Neural progenitor cell (in vitro differentiated cells): ENCODE data around the gene TOGARAM2. TPM values are rescaled to one million over a fixed set of nuclear protein-coding genes. Genes with fewer than 3 reads are reported as not detected.

Experiments
- DNase-seq: peaks from one replicate; pipeline ENCODE4 v3.0.0-alpha.2; 2016; ENCODE audit warnings: low spot score
- H2AFZ ChIP-seq: fragments of 200-600 bp; sonication (generic); replicated peaks from 2 replicates; pipeline ENCODE4 v1.6.1; 2016; ENCODE audit warnings: antibody characterized with exemption
- H3F3A ChIP-seq: fragments of 200-600 bp; sonication (generic); 2 replicates; pipeline ENCODE4 v1.6.1; 2016; ENCODE audit warnings: antibody characterized with exemption, low read depth
- H3K27ac ChIP-seq: fragments of 200-600 bp; sonication (generic); 2 replicates; pipeline ENCODE4 v1.5.1; 2016; ENCODE audit warnings: mild to moderate bottlenecking
- H3K27me3 ChIP-seq: fragments of 200-600 bp; sonication (generic); 2 replicates; pipeline ENCODE4 v1.6.1; 2016; ENCODE audit warnings: mild to moderate bottlenecking, moderate library complexity
- H3K36me3 ChIP-seq: fragments of 200-600 bp; sonication (generic); 2 replicates; pipeline ENCODE4 v1.5.1; 2016
- H3K4me1 ChIP-seq: fragments of 200-600 bp; sonication (generic); 2 replicates; pipeline ENCODE4 v1.6.1; 2016; ENCODE audit warnings: mixed run types
- H3K4me2 ChIP-seq: fragments of 200-600 bp; sonication (generic); 2 replicates; pipeline ENCODE4 v1.6.1; 2016
- H3K4me3 ChIP-seq: fragments of 200-600 bp; sonication (generic); 2 replicates; pipeline ENCODE4 v1.5.1; 2016
- H3K79me2 ChIP-seq: fragments of 200-600 bp; sonication (generic); 2 replicates; pipeline ENCODE4 v1.6.1; 2016; ENCODE audit warnings: low read depth
- H3K9ac ChIP-seq: fragments of 200-600 bp; sonication (generic); 2 replicates; pipeline ENCODE4 v1.6.1; 2016
- H3K9me3 ChIP-seq: fragments of 200-600 bp; sonication (generic); 2 replicates; pipeline ENCODE4 v1.5.1; 2016; ENCODE audit warnings: low read depth
- H4K20me1 ChIP-seq: fragments of 200-600 bp; sonication (generic); 2 replicates; pipeline ENCODE4 v1.6.1; 2016; ENCODE audit warnings: low read depth
- H3K27ac Mint-ChIP-seq: 3 replicates; pipeline ENCODE4 v1.8.0; 2021; ENCODE audit warnings: mixed read lengths
- H3K27me3 Mint-ChIP-seq: 2 replicates; pipeline ENCODE4 v1.8.0; 2022; ENCODE audit warnings: low read depth, mild to moderate bottlenecking, inconsistent platforms, moderate library complexity, mixed read lengths; ENCODE audit not compliant: insufficient read depth
- H3K36me3 Mint-ChIP-seq: 3 replicates; pipeline ENCODE4 v1.8.0; 2021; ENCODE audit warnings: mixed read lengths
- H3K4me1 Mint-ChIP-seq: 3 replicates; pipeline ENCODE4 v1.8.0; 2021; ENCODE audit warnings: mixed read lengths
- H3K4me3 Mint-ChIP-seq: 3 replicates; pipeline ENCODE4 v1.8.0; 2021; ENCODE audit warnings: mild to moderate bottlenecking, moderate library complexity, mixed read lengths
- H3K9me3 Mint-ChIP-seq: 3 replicates; pipeline ENCODE4 v1.8.0; 2020; ENCODE audit warnings: mixed read lengths
- CTCF ChIP-seq: fragments of 200-600 bp; sonication (generic); IDR thresholded peaks from 2 replicates; pipeline ENCODE4 v1.5.1; 2017; ENCODE audit warnings: antibody characterized with exemption, mild to moderate bottlenecking
- EZH2 ChIP-seq: fragments of 200-600 bp; sonication (generic); IDR thresholded peaks from 2 replicates; pipeline ENCODE4 v1.6.1; 2017; ENCODE audit warnings: antibody characterized with exemption, mild to moderate bottlenecking, moderate library complexity
- EZH2phosphoT487 ChIP-seq: fragments of 200-600 bp; sonication (generic); IDR thresholded peaks from 2 replicates; pipeline ENCODE4 v1.6.1; 2017; ENCODE audit warnings: antibody characterized with exemption
- total RNA-seq: library from RNA; depleted of rRNA; stranded (reverse); fragments of >200 nt; gene quantifications from 2 replicates; pipeline ENCODE4 v1.2.3, GENCODE V29; 2015; ENCODE audit warnings: low replicate concordance

The TOGARAM2 gene
- total RNA-seq, 1 donor from 2014 or later, result 0.04 TPM

- no peak overlapping the region for H3K4me2 ChIP-seq
- no peaks in the 10 kb centered on the region for H3K36me3 Mint-ChIP-seq
- H3K27me3 Mint-ChIP-seq, result peaks cover 8% of the 10 kb centered on the region
- H3K4me3 Mint-ChIP-seq, result no peak overlapping the region
- H3K27ac Mint-ChIP-seq, result peak overlapping the region; percentile 90
- H3K9me3 ChIP-seq, result no peaks in the 10 kb centered on the region
- no peak overlapping the region for H3K27ac ChIP-seq
- peaks cover 28% of the 10 kb centered on the region for H3K4me1 ChIP-seq
- no peaks in the 10 kb centered on the region for H3K27me3 ChIP-seq
- H3K4me1 Mint-ChIP-seq, result peaks cover 53% of the 10 kb centered on the region
- no peak overlapping the region for H2AFZ ChIP-seq
- TF ChIP-seq CTCF, result no peak
- H3K36me3 ChIP-seq, result no peaks in the 10 kb centered on the region
- no peaks in the 10 kb centered on the region for H3K79me2 ChIP-seq
- no peak overlapping the region for H3K4me3 ChIP-seq
- H4K20me1 ChIP-seq, result no peaks in the 10 kb centered on the region
- no peaks in the 10 kb centered on the region for H3K9me3 Mint-ChIP-seq
- H3F3A ChIP-seq, result no peaks in the 10 kb centered on the region
- H3K9ac ChIP-seq, result no peak overlapping the region
- DNase-seq, result no peak
These were observed 90.2 kb downstream of the TOGARAM2 start for GRCh38 chr2:29071032-29071975.

- Histone ChIP-seq H3F3A (no peaks in the 10 kb centered on the region), H3K27ac (no peak overlapping the region), H3K79me2 (no peaks in the 10 kb centered on the region), H4K20me1 (no peaks in the 10 kb centered on the region), H3K27me3 (no peaks in the 10 kb centered on the region), H3K9ac (no peak overlapping the region), H2AFZ (no peak overlapping the region), H3K4me1 (peaks cover 29% of the 10 kb centered on the region), H3K9me3 (no peaks in the 10 kb centered on the region), H3K36me3 (no peaks in the 10 kb centered on the region), H3K4me2 (no peak overlapping the region), H3K4me3 (no peak overlapping the region)
- peak overlapping the region; percentile 60 for H3K27ac Mint-ChIP-seq
- H3K36me3 Mint-ChIP-seq, result no peaks in the 10 kb centered on the region
- H3K27me3 Mint-ChIP-seq, result peaks cover 8% of the 10 kb centered on the region
- H3K4me1 Mint-ChIP-seq, result peaks cover 60% of the 10 kb centered on the region
- DNase-seq, result no peak
- H3K4me3 Mint-ChIP-seq, result no peak overlapping the region
- no peaks in the 10 kb centered on the region for H3K9me3 Mint-ChIP-seq
- TF ChIP-seq EZH2 (no peak), CTCF (no peak), EZH2phosphoT487 (no peak)
These were observed 91.2 kb downstream of the TOGARAM2 start for GRCh38 chr2:29072251-29072650.

- Histone ChIP-seq H4K20me1 (no peaks in the 10 kb centered on the region), H3K27ac (no peak overlapping the region), H3K36me3 (no peaks in the 10 kb centered on the region), H3K79me2 (no peaks in the 10 kb centered on the region), H3K9me3 (no peaks in the 10 kb centered on the region), H3K4me2 (no peak overlapping the region), H2AFZ (no peak overlapping the region), H3K9ac (no peak overlapping the region), H3K4me1 (peaks cover 29% of the 10 kb centered on the region), H3K27me3 (no peaks in the 10 kb centered on the region), H3K4me3 (no peak overlapping the region), H3F3A (no peaks in the 10 kb centered on the region)
- peaks cover 7% of the 10 kb centered on the region for H3K9me3 Mint-ChIP-seq
- no peaks in the 10 kb centered on the region for H3K36me3 Mint-ChIP-seq
- H3K27ac Mint-ChIP-seq, result peak overlapping the region; percentile 60
- peaks cover 8% of the 10 kb centered on the region for H3K27me3 Mint-ChIP-seq
- H3K4me1 Mint-ChIP-seq, result peaks cover 60% of the 10 kb centered on the region
- TF ChIP-seq EZH2 (no peak), EZH2phosphoT487 (no peak), CTCF (no peak)
- no peak for DNase-seq
- H3K4me3 Mint-ChIP-seq, result no peak overlapping the region
These were observed 92.0 kb downstream of the TOGARAM2 start for GRCh38 chr2:29072971-29073725.
